ENCODE measurements around the gene GALNT18.
"Not testable (repeated sequence)": the region's sequence is repeated elsewhere in the genome, so short reads cannot be mapped to it uniquely, and the experiment has no call there.

The GALNT18 gene

GRCh38 chr11:11468954-11469353 is 152.9 kb downstream of the GALNT18 start:
- no peak for DNase-seq (ENCODE audit: low read depth in 4 of 4, low spot score in 1 of 4)

GRCh38 chr11:11467312-11467711 is 154.5 kb downstream of the GALNT18 start:
- no peak for DNase-seq (ENCODE audit: low read depth in 4 of 4, low spot score in 1 of 4)

DNA sequence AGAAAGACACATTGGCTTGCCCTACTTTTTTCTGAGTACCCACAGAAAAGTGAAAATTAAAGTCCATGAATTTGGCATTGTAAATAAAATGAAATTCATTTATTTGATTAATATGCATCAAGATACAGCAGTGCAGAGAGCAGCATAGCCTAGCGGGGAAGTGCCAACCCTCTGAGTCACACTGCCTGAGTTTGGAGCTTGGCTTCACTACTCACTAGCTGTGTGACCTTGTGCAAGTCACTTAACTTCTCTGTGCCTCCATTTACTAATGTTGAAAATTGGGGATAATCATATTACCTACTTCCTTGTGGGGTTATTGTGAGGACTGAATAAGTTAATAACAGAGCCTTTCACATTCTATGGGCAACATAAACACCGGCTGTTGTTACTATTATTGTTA is 157.2 kb downstream of the GALNT18 start:
- DNase-seq (ENCODE audit: low read depth in 4 of 4, low spot score in 1 of 4): no peak

GRCh38 chr11:11463405-11463804 is 158.4 kb downstream of the GALNT18 start:
- DNase-seq (ENCODE audit: low read depth in 4 of 4, low spot score in 1 of 4): no peak

DNA sequence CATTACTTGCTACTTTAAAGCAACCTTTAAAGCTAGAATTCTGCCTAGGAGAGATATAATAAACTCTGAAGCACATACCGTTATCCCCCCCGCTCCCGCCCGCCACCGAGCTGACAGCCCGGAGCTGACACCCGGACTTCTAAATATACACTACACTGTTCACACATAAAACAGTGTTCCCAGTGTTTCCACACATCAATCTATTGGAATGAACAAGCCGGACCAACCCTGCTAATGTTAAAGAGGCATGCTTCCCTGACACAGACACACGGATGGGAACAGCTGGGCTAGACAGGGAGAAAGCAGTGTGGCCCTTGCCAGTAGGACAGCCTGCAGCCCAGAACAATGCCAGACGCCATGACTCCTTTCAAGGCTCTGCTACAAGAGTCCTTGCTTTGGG is 160.3 kb downstream of the GALNT18 start:
- DNase-seq (ENCODE audit: low read depth in 4 of 4, low spot score in 1 of 4): no peak

DNA sequence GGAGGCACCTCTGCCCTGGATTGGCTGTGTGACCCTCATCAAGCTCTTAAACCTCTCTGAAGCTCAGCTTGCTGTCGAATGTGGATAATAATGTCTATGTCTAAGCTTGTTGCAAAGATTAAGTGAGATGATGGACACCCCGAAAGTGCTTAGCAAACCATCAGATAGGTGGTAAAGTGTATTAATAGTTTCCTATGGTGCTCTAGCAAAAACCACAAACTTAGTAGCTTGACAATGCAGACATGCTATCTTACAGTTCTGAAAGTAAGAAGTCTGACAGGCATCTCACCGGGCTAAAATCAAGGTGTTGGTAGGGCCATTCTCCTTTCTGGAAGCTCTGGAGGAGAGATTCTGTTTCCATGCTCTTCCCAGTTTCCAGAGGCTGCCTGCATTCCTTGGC is 162.2 kb downstream of the GALNT18 start:
- DNase-seq (ENCODE audit: low read depth in 4 of 4, low spot score in 1 of 4): no peak

- DNase-seq (ENCODE audit: low read depth in 4 of 4, low spot score in 1 of 4): no peak
These were observed 163.3 kb downstream of the GALNT18 start for GRCh38 chr11:11458485-11458884.

DNA sequence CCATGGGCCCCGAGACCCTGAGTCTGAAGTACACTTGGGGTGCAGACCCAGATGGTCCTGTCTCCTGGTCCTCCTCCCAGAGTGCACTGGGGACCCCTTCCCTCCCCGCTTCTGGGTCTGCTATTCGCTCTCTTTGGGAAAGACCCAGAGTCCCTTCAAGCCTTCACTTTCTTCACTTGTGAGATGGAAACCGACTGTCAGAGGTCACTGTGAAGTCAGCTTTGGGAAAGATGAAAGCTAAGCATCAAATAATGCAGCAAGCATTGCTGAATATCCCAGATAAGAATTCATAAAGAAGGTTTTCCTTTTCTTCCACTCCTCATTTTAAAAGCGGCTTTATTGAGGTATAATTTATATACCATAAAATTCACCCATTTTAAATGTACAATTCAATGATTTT is 163.8 kb downstream of the GALNT18 start:
- no peak for DNase-seq (ENCODE audit: low read depth in 4 of 4, low spot score in 1 of 4)

DNA sequence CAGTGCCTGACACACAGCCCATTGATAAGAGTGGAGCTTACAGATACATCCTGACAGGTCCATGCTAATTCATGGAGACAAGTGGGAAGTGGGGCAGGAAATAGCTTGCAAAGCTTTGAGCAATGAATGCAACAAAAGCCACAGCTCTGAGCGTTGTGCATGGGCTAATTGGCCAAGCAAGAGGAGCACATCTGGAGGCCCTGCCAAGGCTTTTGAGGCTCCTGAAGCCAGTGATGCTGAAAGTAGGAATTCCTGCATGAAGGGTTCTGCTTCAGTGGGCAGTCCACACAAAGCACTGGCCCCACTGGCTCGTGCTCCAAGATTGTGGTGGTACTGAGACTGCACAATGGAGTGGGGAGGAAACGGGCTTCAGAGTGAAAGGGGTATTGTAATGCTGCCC is 164.9 kb downstream of the GALNT18 start:
- DNase-seq (ENCODE audit: low read depth in 4 of 4, low spot score in 1 of 4): no peak

DNA sequence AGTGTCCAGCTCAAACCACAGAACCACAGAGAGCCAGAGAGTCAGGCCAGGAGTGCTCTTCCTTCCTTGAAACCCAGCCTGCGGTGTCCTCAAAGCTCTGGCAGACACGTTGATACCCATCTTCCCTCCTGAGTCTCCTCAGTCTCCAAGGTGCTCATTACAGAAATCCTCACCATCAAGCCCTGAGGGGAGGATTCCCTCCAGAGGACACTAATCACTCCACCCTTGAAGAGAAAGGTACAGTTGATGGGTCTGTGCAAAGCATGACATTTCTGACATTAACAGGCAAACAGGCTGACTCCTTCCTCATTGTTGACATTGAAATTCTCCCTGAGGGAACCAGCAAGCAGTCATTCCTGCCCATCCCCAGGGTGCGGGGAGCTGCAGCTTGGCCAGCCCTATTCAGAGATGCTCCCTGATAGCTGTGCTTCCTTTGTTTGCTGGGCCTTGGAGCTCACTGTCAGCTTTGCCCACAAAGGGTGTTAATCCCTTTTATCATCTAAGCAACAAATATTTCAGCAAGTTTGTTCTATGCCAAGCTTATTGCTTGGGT is 167.1 kb downstream of the GALNT18 start:
- DNase-seq (ENCODE audit: low read depth in 4 of 4, low spot score in 1 of 4): no peak

DNA sequence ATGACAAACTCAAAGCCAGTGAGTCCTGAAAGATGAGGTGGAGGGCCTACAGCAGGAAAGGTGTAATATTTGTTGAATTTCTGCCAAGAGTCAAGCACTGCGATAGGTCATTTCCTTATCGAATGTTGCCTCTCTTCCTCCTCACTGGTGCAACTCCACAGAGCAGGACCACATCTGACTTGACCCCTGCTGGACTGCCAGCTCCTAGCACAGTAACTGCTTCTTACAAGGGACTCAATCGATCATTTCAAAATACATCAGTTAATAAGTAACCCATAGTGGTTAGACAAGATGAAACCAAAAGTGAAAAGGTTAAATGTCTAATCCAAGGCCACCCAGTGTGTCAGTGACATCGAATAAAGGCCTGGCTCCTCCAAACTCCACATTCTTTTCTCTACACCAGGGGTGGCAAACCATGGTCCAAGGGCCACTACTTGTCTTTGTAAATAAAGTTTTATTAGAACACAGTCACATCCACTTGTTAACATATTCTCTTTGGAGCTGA is 170.3 kb downstream of the GALNT18 start:
- DNase-seq (ENCODE audit: low read depth in 4 of 4, low spot score in 1 of 4): no peak

- no peak for DNase-seq (ENCODE audit: low read depth in 4 of 4, low spot score in 1 of 4)
These were observed 171.0 kb downstream of the GALNT18 start for GRCh38 chr11:11450744-11451362.

- DNase-seq (ENCODE audit: low read depth in 4 of 4, low spot score in 1 of 4): no peak
These were observed 172.5 kb downstream of the GALNT18 start for GRCh38 chr11:11449327-11449726.

- DNase-seq (ENCODE audit: low read depth in 4 of 4, low spot score in 1 of 4): no peak
These were observed 173.2 kb downstream of the GALNT18 start for GRCh38 chr11:11448626-11449025.

GRCh38 chr11:11447601-11448000 is 174.2 kb downstream of the GALNT18 start:
- not testable (repeated sequence) for DNase-seq (ENCODE audit: low read depth in 4 of 4, low spot score in 1 of 4)

GRCh38 chr11:11446967-11447366 is 174.8 kb downstream of the GALNT18 start:
- DNase-seq (ENCODE audit: low read depth in 4 of 4, low spot score in 1 of 4): no peak

DNA sequence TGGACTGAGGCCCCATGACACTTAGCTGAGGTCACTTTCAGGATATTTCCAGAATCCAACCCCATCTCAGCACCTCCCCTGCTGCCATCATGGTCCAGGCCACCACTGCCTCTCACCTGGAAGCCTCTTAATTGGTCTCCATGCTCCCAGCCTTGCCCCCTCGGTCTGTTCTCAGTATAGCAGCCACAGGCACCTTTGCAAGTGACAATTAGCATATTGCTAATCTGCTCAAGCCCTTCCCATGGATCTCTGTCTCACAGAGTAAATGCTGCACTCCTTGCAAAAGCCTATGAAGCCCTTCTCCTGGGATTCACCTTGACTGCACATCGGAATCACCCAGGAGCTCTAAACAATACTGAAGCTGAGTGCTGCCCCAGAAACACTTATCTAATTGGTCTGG is 175.2 kb downstream of the GALNT18 start:
- DNase-seq (ENCODE audit: low read depth in 4 of 4, low spot score in 1 of 4): no peak

- DNase-seq (ENCODE audit: low read depth in 4 of 4, low spot score in 1 of 4): no peak
These were observed 176.2 kb downstream of the GALNT18 start for GRCh38 chr11:11445441-11446185.

DNA sequence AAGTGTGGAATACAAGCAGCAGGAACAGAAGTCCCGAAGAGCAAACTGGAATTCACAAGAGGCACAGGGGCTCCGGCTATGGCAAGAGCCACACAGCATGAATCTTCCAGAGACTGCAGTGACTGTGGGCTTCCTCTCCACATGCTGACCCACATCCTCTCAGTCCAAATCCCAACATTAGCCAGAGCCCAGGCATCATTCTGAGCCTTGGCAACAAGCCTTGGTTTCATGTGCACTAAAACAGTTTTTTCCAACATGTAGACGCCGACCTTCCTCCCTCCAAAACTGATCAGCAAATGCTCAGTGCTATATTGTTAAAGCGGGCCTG is 177.0 kb downstream of the GALNT18 start:
- no peak for DNase-seq (ENCODE audit: low read depth in 4 of 4, low spot score in 1 of 4)

- no peak for DNase-seq (ENCODE audit: low read depth in 4 of 4, low spot score in 1 of 4)
These were observed 177.6 kb downstream of the GALNT18 start for GRCh38 chr11:11444027-11444803.

GRCh38 chr11:11442791-11443190 is 179.0 kb downstream of the GALNT18 start:
- DNase-seq (ENCODE audit: low read depth in 4 of 4, low spot score in 1 of 4): no peak

GRCh38 chr11:11441516-11441915 is 180.3 kb downstream of the GALNT18 start:
- DNase-seq (ENCODE audit: low read depth in 4 of 4, low spot score in 1 of 4): no peak
